HG02588 (cell line): Measurements from ENCODE around the gene DOHH.
"Not testable (repeated sequence)": the region's sequence is repeated elsewhere in the genome, so short reads cannot be mapped to it uniquely, and the experiment has no call there.

Experiments used
- ATAC-seq: cut with Tn5 transposase; IDR thresholded peaks from one replicate; pipeline ENCODE4 v1.9.1; 2021; ENCODE audit warnings: mild to moderate bottlenecking, moderate library complexity; ENCODE audit not compliant: unreplicated experiment

The DOHH gene

DNA sequence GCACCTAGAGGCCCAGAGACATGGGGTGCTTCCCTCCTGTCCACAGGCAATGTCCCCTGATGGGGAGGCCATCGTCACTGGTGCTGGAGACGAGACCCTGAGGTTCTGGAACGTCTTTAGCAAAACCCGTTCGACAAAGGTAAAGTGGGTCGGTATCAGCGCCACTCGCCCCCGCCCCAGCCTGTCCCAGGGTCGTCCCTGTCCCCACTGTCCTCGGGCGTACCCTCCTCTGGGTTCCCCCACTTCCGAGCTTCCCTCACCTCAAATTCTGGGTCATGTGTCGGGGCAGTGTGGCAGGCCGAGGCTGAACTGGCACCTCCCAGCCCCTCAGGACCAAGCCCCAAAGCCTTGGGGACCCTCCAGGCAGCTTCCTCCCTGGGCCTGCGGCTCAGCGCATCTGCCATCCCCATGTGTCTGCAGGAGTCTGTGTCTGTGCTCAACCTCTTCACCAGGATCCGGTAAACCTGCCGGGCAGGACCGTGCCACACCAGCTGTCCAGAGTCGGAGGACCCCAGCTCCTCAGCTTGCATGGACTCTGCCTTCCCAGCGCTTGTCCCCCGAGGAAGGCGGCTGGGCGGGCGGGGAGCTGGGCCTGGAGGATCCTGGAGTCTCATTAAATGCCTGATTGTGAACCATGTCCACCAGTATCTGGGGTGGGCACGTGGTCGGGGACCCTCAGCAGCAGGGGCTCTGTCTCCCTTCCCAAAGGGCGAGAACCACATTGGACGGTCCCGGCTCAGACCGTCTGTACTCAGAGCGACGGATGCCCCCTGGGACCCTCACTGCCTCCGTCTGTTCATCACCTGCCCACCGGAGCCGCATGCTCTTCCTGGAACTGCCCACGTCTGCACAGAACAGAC is 34.1 kb upstream of the DOHH start:
- ATAC-seq, result no peak

DNA sequence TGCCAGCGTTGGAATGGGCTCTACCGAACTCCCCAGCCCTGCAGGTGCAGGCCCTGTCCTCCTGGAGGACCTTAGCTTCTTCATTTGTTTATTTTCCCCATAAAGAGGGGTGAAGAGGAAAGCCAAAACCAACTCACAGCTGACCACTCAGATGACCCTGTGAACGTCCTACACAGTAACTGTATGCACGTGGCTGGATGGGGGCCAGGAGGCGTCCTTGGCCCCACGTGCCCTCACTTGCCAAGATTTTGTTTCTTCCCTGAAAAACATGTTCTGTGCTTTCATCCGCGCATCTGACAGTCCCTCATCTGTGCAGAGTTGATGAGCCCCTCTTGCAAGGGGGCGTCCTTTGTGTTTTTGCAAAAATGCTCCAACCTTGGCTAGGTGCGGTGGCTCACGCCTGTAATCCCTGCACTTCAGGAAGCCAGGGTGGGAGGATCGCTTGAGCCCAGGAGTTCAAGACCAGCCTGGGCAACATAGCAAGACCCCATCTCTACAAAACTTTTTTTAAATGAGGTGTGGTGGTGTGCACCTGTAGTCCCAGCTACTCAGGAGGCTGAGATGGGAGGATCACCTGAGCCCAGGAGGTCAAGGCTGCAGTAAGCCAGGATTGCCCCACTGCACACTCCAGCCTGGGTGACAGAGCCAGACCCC is 33.2 kb upstream of the DOHH start:
- ATAC-seq, result no peak

DNA sequence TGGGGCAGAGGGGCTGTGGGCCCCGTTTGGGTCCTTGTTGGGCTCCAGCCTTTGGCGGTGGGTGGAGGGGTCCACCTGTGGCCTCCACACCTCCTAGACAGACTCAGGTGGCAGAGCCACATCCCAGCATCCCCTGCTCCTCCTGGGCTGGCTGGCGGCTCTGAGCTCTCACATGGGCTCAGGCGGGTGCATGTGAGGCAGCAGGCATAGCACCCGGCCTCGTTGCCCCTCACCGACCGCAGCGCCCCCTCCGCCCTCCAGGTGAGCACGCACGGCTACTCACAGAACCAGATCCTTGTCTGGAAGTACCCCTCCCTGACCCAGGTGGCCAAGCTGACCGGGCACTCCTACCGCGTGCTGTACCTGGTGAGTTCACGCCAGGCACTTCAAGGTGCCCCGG is 32.6 kb upstream of the DOHH start:
- no peak for ATAC-seq

DNA sequence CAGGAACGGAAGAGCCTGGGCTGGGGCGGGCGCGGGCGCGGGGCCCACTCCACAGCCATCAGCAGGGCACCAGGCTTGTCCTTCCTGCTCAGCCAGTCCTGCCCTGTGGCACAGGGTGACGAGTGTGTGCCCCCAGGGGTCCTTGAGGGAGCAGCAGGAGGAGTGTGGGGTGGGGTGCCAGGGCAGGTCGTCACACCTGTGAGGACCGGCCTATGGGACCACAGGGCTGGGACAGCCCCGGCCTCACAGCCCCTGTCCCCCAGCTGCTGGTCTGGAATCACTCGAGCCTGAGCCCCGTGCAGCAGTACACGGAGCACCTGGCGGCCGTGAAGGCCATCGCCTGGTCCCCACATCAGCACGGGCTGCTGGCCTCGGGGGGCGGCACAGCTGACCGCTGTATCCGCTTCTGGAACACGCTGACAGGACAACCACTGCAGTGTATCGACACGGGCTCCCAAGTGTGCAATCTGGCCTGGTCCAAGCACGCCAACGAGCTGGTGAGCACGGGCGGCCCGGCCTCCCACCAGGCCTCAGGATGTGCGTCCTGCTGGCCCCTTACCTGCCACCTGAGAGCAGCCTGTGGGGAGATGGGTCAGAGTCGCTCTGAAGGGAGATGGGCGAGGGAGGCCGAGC is 31.8 kb upstream of the DOHH start:
- ATAC-seq, result no peak

DNA sequence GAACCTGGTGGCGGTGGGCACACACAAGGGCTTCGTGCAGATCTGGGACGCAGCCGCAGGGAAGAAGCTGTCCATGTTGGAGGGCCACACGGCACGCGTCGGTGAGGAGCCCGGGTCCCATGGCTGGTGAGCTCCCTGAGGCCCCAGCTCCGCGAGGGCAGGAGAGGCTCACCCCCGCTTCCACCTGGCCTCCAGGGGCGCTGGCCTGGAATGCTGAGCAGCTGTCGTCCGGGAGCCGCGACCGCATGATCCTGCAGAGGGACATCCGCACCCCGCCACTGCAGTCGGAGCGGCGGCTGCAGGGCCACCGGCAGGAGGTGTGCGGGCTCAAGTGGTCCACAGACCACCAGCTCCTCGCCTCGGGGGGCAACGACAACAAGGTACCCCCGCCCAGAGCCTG is 31.2 kb upstream of the DOHH start:
- ATAC-seq, result no peak

DNA sequence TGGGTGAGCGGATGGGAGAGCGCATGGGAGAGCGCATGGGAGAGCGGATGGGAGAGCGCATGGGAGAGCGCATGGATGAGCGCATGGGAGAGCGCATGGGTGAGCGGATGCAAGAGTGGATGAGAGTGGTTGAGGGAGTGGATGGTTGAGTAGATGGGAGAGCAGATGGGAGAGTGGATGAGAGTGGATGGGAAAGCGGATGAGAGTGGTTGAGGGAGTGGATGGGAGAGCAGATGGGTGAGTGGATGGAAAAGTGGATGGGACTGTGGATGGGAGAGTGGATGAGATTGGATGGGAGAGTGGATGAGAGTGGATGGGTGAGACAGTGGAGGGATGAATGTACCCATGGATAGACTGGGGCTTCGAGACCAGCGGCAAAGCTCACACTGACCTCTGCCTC is 29.9 kb upstream of the DOHH start:
- ATAC-seq, result no peak

DNA sequence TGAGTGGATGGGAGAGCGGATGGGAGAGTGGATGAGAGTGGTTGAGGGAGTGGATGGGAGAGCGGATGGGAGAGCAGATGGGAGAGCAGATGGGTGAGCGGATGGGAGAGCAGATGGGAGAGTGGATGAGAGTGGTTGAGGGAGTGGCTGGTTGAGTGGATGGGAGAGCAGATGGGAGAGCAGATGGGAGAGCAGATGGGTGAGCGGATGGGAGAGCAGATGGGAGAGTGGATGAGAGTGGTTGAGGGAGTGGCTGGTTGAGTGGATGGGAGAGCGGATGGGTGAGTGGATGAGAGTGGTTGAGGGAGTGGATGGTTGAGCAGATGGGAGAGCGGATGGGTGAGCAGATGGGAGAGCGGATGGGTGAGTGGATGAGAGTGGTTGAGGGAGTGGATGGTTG is 28.8 kb upstream of the DOHH start:
- not testable (repeated sequence) for ATAC-seq

DNA sequence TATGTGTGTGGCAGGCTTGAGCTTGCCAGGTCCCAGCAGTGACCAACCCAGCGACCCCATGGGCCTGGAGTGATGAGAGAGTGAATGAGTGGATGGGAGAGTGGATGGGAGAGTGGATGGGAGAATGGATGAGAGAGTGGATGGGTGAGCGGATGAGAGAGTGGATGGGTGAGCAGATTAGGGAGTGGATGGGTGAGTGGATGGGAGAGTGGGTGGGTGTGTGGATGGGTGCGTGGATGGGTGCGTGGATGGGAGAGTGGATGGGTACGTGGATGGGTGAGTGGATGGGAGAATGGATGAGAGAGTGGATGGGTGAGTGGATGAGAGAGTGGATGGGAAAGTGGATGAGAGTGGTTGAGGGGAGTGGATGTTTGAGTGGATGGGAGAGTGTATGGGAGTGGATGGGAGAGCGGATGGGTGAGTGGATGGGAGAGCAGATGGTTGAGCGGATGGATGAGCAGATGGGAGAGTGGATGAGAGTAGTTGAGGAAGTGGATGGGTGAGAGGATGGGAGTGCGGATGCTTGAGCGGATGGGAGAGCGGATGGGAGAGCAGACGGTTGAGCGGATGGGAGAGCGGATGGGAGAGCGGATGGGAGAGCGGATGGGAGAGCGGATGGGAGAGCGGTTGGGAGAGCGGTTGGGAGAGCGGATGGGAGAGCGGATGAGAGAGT is 28.2 kb upstream of the DOHH start:
- ATAC-seq, result no peak

DNA sequence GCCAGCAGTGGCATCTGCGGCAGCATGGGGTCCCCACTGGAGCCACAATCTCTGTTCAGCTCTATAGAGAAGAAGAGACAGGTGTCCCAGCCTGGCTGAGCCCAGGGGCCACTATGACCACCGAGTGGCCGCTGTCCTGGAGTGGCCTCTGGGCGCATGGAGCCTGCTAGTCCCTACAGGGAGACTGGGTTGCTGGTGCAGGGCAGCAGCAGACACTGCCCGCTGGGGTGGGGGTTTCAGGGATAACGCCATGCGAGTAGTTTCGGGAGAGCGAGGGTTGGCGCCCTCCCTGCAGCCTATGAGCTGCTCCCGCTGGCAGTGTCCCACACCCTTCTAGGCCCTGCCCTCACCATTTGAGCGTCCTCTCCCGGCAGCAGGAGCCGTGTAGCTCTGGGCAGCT is 27.6 kb upstream of the DOHH start:
- ATAC-seq, result no peak

DNA sequence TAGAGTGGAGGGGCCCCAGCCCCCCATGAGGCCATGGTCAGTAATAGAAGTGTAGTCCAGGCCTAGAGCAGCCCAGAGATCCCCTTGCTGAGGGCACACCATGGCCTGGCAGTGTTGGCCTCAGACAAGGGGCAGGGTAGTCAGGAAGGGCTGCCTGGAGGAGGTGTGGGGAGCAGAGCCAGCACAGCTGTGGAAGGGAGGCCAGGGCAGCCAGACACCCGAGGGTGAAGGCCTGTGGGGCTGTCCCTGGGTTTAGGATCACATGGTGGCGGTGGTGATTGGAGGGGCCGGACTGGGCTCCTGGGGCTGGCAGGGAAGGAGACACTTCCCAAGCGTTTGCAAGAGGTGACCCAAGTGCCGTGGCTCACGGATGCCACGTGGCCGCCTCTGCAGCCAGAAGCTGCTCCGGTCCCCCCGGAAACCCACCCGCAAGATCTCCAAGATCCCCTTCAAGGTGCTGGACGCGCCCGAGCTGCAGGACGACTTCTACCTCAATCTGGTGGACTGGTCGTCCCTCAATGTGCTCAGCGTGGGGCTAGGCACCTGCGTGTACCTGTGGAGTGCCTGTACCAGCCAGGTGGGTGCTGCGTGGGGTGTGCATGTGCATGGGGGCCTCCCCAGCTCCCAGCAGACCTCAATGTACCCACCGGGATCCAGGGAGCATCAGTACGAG is 26.9 kb upstream of the DOHH start:
- no peak for ATAC-seq

DNA sequence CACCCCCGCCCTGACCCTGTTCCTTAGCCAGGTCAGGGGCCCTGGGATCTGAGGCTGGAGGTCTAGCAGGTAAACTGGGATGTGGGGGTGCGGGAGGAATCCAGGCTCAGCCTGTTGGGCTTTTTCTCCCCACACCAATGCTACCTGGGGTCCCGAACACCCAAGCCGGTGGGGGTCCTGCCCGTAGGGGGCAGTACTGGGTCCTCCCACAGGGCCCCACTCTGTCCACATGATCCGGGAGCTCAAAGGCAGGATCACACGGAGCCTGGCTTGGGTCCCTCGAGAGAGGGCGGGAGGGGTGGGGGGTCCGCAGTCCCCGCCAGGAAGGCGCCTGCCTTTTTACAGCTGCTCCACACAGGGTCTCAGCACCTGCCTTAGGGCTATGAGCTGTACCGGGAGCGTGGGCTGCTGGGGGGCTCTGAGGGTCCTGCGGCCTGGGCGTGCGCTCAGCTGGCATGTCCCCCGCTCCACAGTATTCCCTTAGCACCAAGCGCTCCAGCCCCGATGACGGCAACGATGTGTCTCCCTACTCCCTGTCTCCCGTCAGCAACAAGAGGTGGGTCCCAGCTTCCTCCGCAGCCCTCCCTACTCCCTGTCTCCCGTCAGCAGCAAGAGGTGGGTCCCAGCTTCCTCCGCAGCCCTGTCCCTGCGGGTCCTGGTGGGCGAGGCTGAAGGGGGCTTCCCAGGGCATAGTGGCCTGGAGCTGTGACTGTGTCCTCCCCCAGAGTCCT is 26.2 kb upstream of the DOHH start:
- no peak for ATAC-seq

DNA sequence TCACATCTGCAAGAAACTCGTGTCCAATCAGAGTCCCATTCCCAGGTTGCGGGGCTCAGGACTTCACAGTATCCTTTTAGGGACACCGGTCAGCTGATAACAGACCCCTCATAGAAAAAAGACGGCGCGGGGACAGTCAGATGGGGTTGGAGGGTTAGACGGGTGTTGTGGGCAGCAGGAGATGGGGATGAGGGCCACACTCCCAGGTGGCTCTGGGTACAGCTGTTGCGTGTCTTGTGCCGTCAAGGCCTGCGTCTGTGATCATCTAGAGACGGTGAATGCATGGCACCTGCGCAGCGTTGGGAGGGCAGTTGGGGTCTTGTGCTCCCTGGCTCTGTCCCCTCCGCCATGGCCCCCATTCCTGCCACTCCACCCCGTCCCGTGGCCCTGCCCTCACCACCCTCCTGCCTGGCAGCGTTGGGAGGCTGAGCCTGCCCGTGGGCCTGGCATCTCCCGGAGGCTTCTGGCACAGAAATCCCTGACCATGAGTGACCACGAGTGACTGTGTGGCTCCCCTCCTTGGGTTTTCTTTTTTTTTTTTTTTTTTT is 24.5 kb upstream of the DOHH start:
- no peak for ATAC-seq

DNA sequence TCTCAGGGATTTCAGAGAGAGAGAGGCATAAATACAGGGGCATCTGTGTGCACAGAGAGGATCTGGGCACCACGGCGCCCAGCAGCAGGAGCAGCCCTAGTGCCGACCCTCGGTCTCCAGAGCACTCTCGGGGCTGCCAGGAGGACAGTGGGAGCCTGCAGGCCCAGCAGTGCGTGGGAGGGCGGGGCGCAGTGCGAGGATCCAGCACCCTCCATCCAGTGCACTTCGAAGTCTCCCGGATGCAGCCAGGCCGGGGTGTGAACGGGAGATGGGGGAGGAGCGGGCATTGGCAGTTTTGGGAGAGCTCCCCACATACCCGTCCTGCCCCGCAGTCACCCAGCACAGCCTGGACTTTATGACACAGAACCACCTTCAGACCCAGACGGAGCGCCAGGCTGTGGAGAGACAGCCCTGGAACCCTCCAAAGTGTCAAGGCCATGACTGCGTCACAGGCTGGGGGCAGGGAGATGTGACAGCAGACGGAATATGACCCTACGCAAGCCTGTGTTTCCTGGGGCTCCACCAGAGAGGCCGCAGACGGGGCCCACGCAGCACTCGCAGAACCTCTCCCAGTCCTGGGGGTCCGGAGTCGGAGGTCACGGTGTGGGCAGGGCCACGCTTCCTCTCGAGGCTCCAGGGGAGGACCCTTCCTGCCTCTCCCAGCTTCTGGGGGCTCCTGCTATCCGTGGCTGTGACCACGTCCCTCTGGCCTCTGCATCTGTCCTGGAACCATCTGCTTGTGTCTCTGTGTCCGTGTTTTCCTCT is 23.8 kb upstream of the DOHH start:
- no peak for ATAC-seq

DNA sequence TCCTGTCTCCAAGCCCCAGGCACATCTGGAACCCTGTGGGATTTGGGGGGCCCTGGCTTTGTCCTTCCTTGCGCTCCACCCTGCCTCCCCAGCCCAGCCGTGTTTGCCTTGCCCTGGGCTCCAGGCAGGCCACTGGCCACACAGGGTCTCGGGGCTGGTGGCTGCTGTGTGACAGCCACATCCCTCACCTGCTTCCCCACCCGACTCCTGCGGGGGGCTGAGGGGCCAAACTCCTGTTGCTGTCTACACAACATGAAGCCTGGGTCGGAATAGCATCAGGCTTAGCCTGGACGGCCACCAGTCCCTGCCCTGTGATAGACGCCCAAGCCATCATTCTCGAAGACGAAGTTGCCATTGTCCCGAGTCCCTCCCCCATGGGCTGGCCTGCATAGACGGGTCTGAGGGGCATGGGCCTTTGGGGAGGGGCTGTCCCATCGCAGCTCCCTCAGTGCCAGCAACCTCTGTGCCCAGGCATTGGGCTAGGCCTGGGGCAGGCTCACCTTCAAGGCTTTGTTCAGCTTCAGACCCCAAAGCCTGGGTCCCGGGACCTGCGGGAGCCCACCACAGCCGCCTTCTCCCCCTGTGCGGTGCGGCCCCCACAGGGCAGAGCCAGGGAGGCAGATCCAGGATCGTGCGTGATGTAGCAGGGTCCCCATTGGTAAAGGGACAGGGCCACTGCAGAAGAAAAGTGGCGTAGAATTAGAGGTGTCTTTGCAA is 23.0 kb upstream of the DOHH start:
- ATAC-seq, result no peak

DNA sequence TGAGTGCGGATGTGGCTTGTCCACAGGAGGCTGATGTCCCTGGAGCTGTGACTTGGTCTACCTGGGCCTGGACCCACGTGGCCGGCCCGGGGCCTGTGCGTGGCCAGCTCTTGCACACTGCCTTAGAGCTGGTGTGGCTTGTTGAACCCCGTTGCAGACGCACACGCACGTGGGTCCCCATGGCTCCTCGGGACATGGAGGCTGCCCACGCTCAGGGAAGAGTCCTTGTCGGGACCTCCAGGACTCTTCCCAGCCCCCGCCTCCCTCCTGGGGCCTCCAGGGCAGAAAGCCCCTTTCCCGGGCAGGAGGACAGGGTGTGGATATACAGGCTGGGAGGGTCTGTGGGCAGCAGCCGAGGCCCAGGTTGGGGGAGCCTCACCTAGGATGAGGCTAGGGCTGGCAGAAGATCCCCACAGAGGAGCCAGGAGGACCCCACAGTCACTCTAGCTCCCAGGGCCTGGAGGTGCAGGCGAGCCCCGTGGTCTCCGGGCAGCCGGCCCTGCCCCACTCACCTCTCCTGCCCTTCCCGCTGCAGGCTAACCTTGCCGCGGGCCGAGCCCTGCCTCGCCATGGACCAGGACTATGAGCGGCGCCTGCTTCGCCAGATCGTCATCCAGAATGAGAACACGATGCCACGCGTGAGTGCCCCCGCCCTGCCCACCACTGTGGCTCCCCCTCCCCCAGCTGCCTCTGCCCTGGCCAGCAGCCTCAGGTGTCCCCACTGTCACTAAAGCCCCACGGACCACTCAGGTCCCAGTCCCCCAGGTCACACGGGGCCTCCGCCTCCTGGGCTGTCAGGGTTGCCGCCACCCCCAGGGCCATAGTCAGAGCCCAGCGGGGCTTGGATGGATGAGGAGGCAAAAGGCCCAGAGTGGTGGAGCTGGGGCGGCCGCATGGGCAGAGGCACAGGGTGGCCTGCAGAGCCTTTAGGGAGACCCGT is 22.2 kb upstream of the DOHH start:
- ATAC-seq, result no peak

DNA sequence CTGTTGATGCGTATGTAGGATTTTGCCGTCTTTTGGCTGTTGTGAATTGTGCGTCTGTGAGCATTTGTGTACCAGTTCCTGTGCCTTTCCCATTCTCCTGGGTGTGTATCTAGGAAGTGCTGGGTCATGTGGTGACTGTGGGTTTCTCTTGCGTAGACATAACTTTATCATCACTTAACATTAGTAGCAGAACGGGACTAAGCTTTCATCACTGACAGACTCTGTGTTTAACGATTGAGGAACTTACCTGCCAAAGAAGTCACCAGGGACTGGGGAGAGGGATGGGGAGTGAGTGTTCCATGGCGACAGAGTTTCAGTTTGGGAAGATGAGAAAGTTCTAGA is 20.6 kb upstream of the DOHH start:
- no peak for ATAC-seq

DNA sequence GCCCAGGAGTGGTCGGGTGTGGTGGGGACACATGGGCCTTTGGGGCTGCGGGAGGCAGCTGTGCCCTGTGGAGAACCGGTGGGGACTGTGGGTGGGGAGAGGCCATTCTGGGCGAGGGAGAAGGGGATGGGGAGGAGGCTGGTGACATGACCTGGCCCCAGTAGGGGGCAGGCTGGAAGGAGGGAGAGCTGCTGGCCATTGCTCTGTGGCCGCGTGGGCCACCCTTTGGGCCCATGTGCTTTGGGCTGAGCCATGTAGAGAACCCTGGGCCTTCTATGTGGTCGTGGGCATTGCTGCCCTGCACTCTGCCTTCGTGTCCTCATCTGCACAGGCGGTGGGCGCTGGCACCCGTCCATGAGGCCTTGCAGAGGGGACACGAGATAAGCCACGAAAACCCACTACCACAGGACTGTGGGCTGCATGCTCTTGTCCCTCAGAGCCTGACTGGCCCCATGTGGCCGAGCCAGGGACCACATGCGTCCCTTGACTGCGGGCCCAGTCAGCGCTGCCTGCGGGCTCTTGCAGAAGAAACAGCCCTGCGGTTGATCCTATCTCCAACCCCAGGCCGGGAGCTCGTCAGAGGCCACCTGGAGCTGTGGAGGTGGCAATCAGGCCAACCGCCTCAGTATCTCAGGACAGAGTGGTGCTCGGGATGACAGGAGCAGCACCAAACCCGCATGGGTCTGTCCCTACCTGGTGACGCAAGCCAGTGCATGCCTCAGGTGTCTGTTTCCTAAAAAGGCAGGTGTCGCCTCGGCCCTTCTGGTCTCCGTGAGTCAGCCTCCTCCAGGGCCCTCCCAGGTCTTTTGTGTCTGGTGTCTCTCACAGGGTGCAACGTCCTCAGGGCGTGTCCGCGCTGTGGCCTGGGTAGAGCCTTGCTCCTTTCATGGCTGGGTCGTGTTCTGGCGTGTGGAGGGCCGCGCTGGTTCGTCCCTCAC is 20.0 kb upstream of the DOHH start:
- ATAC-seq, result no peak
